GM21786 (cell line): ENCODE measurements around the gene TRIM36.
A peak's percentile ranks its signal among the peaks of the same experiment; 100 is the strongest.

Experiments
- ATAC-seq: cut with Tn5 transposase; IDR thresholded peaks from one replicate; pipeline ENCODE4 v1.9.1; 2021; ENCODE audit not compliant: unreplicated experiment

TRIM36 gene

DNA sequence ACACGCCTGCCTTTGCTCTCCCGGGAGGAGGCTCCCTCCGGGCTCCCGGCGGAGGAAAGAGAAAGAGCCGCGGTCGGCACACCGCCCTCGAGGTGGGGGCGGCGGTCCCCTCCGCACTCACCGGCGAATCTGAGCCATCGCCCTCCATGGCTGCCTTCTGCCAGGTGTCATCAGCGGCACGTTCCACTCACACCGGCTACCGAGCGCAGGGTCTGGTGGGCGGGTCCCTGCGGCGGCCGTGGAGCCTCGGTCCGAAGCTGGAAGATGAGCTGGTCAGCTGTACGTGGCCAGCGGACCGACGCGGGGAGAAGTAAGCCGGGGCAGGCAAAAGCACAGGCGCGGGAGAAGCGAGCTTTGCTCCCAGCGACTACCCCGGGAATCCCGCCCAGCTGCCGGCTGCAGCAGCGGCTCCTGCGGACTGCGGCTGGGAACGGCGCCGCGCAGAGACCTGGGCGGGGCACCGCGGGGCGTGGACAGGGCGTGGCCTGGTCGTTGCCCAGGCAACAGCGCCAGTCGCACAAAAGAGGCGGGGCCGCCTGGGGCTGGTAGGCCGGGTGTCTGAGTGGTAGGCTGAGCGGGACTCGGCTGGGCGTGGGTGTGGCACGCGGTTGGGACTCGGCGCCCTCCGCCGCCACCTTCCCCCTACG lies at the start of gene TRIM36:
Gene TRIM36 (minus strand): TSS at position 422 of the 647 bp plus-strand sequence. CDS start 274 bp downstream, at position 148.
- peak; percentile 97 for ATAC-seq

GRCh38 chr5:115214541-115214940 lies 44.8 kb upstream of the TRIM36 start:
- no peak for ATAC-seq

GRCh38 chr5:115209279-115209678 lies 39.6 kb upstream of the TRIM36 start:
- peak; percentile 100 for ATAC-seq

- no peak for ATAC-seq
Observed at GRCh38 chr5:115202952-115203351, 33.2 kb upstream of the TRIM36 start.

- no peak for ATAC-seq
Observed at GRCh38 chr5:115196161-115196560, 26.5 kb upstream of the TRIM36 start.

GRCh38 chr5:115194676-115195075 lies 25.0 kb upstream of the TRIM36 start:
- ATAC-seq, result no peak

DNA sequence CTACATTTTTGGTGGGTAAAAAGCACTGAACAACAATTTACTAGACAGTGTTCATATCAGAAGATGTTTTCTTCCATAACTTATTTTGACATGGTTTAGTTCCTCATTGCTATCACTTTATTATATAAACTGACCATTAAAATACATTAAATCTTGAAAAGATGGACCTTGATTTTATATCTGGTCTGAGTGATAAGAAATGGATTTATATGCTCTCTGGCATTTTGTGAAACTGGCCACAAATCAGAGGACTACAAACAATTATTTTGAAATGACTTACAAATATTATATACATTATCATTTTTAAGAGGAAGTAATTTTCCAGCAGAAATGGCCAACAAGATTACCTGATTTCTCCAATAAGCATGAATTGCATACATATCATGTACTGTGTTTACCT lies 23.6 kb upstream of the TRIM36 start:
- ATAC-seq, result no peak

DNA sequence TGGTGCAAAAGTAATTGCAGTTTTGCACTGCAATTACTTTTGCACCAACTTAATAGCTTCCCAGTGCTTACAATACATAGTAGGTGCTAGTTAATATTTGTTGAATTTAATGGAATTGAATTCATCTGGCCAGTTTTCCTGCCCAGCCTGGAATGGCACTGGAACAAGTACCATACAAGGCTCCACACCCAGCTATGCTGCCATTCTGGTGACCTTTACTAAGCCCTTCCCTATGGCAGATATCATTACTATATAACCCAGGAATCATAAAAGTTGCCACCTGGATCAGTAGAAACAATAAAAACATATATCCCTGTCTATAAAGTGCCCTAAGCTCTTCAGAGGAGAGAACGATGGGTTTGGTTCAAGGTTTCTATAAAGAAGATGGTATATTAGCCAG lies 22.4 kb upstream of the TRIM36 start:
- ATAC-seq, result no peak

- ATAC-seq, result no peak
Observed at GRCh38 chr5:115191474-115192031, 21.8 kb upstream of the TRIM36 start.

DNA sequence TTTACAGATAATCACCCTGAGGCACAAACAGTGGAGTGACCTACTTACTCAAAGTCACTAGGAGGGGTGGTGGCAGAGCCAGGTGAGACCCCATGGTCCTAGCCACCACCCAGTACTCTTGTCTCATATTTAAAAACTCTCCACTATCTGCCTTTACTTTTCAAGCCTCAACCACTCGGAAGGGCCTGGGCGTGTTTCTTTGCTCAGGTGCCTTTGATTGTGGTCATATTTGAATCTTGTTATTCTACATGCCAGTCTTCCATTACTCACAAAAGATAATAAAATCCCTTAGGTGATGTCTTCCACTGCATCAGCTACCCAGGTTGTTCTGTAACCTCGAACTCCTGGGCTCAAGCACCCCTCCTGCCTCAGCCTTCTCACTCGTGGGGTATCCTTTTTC lies 20.7 kb upstream of the TRIM36 start:
- no peak for ATAC-seq

DNA sequence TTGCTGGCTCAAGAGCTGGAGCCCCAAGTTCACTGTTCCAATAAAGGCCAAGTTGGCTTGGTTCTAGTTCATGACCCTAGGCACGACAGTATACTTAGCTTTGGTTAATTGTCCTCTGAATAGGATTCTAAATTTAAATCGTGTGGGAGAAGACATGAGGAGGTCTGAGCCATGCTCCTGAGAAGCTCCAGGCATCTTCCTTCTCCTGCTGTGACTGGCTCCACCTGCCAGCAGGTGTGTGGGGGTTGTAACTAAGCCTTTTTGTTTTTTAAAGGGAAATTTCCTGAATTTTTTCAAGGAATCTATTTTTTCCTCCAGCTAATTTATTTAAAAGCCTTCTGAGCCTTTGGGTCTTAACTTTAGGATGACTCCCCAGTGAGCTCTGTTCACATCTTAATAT lies 20.2 kb upstream of the TRIM36 start:
- ATAC-seq, result no peak

DNA sequence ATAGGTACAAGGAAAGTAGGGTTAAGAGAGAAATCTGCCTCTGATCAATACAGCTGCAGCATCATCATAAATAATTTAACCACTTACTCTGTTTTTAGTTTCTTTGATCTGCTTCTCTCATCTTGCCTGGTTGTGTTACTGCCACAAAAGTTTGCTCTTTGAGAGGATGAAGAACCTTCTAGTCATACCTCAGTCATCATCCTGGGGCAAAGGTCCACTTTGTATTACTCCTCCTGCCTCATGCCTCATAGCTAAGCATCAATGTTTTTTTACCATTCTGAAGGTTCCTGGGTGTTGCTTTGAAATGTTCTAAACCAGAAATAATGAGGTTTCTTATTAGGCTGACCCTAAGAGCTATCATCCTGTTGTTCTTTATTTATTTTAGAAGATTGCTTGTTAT lies 17.1 kb upstream of the TRIM36 start:
- ATAC-seq, result no peak

DNA sequence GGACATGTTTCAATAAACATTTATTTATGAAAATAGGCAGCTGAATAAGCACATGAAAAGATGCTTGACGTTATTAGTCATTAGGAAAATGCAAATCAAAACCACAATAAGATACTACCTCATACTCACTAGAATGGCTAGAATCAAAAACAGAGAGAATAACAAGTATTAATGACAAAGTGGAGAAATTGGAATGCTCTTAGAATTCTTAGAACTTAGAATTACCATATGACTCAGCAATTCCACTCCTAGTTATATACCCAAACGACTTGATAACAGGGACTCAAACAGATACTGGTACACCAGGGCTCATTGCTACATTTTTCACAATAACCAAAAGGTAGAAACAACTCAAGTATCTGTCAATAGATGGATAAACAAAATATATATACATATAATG lies 15.1 kb upstream of the TRIM36 start:
- no peak for ATAC-seq

DNA sequence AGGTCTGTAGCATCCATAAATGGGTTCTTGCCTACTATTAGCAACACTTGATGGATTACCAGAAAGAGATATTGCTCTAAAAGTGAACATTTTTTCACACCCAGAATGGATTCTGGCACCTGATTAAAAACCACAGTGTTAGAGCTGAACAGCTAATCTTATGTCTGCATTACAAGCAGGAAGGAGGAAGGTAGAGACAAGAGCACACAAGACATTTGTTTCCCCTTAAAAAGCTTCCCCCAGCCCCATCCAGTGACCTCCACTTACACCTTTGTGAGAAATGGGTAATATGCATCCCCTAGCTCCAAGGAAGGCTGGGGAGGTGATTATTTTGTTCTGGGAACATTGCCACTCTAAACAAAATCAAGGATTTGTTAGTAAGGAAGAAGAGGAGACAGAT lies 12.0 kb upstream of the TRIM36 start:
- no peak for ATAC-seq

- peak; percentile 67 for ATAC-seq
Observed at GRCh38 chr5:115180165-115180709, 10.5 kb upstream of the TRIM36 start.

- ATAC-seq, result peak; percentile 35
Observed at GRCh38 chr5:115179394-115180164, 9.9 kb upstream of the TRIM36 start.

DNA sequence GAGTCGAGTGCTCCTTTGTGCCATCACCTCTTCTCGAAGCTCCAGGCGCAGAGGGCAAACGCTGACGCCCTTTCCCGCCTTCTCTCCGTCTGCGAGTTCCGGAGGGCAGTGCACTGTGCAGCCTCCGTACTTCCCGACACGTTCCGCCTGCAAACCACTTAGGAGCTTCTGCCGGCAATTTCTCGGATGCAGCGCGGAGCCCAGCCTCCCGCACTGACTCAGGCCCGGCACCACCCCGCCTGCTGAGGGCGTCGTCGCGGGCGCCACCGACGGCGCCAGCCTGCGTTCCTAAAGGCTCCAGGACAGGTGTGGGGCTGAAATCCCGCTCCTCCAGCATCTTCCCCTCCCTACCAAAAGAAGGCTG lies 9.3 kb upstream of the TRIM36 start:
- no peak for ATAC-seq

DNA sequence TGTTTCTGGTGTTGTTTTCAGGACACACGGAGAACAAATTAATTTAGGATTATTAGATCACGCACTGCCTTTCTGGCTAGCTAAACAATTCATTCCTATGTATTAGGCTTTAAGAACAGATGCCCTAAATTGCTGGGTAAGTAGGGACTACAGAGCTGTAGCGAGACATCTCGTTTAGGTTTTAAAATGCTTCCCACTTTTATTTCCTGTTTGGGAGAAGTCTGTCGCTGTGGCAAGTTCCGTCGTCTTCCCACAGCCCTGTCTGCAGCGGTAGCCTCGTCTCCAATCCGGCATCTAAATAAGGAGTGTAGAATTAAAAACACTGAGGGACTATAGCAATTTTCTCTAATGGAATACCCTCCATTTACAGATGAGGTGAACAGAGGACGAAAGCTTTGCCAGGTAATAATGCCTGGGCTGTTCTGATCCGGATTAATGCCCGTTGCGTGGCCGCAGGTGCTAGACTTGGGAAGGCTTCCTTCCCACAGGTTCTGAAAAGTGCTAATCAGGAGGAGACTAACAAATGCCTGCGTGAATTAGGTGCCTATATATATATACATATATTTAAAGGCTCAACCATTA lies 1.3 kb upstream of the TRIM36 start:
- ATAC-seq, result no peak

- ATAC-seq, result peak; percentile 47
Observed at GRCh38 chr5:115170134-115170928, 623 bp upstream of the TRIM36 start.

- ATAC-seq, result no peak
Observed at GRCh38 chr5:115168829-115169486, 750 bp downstream of the TRIM36 start.
